Putamen (tissue), 1 donor: Measurements from ENCODE around the gene RAD51B.
A peak's percentile ranks its signal among the peaks of the same experiment; 100 is the strongest.
"Not testable (repeated sequence)": the region's sequence is repeated elsewhere in the genome, so short reads cannot be mapped to it uniquely, and the experiment has no call there.

Experiments used
- DNase-seq: peaks from one replicate; pipeline ENCODE4 v3.0.0-alpha.2; 2016; ENCODE audit warnings: low spot score

Gene RAD51B

GRCh38 chr14:68079941-68080697 is 260.5 kb downstream of the RAD51B start:
- DNase-seq: no peak

- DNase-seq: no peak
Observed at GRCh38 chr14:68081489-68081888, 261.9 kb downstream of the RAD51B start.

DNA sequence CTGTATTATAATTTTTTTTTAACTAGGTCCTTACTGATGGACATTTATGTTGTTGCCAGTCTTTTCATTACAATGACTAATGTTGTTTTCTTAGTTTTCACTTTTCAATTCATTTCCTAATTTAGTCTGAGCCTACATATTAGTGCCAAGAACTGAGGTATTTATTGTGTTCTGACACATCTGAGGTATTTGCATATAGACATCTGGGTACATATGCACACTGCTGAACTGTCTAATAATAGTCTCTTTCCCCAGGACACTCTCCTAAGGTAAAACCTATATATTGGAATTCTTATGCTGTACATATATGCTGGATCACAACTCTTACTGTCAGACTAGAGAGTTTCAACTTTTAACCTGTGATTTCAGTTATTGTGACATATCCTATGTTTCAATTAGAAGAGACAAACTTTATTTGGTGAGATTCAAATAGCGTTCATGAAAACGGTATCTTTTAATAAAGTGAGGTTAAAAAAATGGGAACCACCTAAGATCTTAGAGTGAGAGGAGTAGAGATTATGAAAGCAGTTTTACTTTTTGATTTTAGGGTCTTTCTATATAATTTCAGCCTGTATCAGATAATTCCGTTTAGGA is 263.2 kb downstream of the RAD51B start:
- no peak for DNase-seq

DNA sequence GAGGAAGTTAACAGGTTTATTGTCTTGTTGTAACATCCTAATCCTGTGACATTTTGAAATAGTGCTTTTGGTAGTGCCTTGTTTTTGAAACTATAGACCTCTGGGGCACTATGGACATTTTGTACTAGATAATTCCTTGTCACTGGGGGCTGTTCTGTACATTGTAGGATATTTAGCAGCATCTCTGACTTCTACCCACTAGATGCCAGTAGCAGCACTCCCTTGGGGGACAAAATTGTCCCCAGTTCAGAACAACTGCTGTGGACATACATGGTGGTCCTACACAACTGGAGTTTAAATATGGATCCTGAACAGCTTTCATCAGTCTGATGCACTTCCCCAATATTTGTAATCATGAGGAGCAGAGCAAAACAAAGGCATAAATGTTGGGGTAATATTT is 264.7 kb downstream of the RAD51B start:
- no peak for DNase-seq

DNA sequence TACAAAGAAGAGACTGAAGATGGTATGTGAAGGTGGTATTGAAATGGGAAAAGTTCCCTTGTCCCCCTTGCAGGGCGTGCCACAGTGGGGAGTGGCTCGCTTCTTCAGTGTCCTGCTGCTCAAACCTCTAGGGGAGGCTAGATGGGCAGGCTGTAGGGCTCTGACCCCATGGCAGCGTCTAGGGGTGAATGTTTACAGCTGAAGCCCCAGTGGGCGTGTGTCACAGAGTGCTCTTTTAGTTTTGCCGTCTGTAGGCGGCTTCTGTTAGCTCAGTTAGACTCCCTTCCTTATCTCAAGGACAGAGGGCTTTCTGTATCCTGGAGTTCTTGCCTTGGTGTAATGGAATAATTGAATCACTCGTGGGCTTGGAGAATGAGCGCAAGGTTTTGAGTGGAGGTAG is 266.2 kb downstream of the RAD51B start:
- no peak for DNase-seq

DNA sequence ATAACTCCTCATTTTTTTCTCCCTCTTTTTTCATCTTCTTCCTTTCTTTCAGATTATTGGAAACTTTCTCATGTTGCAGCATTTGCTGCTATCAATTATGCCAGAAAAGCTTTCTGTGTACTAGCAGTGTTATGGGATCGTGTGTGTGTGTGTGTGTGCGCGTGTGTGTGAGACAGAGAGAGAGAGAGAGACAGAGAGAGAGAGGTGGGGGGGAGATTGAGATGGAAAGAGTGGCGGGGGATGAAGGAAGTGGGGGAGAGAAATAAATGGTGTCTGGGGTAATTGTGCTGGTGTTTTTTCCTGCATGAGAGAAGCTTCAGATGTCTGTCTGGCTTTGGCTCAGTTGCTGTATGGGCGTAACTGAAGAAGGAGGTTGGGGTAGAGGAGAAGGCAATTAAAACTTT is 268.9 kb downstream of the RAD51B start:
- no peak for DNase-seq

GRCh38 chr14:68089146-68089731 is 269.7 kb downstream of the RAD51B start:
- DNase-seq: no peak

- DNase-seq: no peak
Observed at GRCh38 chr14:68094158-68094557, 274.6 kb downstream of the RAD51B start.

GRCh38 chr14:68094752-68095151 is 275.2 kb downstream of the RAD51B start:
- DNase-seq: no peak

GRCh38 chr14:68097727-68098126 is 278.1 kb downstream of the RAD51B start:
- no peak for DNase-seq

DNA sequence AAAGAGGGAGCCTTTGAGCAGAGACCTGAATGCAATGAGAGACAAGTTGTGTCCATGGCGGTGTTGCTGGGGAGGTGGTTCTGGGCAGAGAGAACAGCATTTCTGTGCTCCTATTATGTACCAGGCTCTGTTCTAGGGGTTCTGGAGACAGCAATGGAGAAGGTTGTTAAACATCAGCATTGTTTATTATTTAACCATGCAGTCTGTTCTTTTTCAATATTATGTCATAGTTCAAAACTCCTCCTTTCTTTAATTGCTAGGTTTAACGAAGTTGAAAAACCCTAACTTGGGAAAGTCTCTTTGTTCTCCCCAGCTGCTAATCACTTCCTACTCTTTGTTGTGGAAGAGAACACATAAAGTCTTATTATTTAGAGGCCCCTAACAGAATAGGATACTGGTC is 279.3 kb downstream of the RAD51B start:
- no peak for DNase-seq

GRCh38 chr14:68099495-68100045 is 280.0 kb downstream of the RAD51B start:
- DNase-seq: peak; percentile 66

DNA sequence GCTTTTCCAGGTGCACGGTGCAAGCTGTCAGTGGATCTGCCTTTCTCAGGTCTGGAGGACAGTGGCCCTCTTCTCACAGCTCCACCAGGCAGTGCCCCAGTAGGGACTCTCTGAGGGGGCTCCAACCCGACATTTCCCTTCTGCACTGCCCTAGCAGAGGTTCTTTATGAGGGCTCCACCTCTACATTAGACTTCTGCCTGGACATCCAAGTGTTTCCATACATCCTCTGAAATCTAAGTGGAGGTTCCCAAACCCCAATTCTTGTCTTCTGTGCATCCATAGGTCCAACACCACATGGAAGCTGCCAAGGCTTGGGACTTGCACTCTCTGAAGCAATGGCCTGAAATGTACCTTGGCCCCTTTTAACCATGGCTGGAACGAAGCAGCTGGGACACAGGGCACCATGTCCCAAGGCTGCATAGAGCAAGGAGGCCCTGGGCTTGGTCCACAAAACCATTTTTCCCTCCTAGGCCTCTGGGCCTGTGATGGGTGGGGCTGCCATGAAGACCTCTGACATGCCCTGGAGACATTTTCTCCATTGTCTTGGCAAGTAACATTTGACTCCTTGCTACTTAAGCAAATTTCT is 282.2 kb downstream of the RAD51B start:
- DNase-seq: not testable (repeated sequence)

DNA sequence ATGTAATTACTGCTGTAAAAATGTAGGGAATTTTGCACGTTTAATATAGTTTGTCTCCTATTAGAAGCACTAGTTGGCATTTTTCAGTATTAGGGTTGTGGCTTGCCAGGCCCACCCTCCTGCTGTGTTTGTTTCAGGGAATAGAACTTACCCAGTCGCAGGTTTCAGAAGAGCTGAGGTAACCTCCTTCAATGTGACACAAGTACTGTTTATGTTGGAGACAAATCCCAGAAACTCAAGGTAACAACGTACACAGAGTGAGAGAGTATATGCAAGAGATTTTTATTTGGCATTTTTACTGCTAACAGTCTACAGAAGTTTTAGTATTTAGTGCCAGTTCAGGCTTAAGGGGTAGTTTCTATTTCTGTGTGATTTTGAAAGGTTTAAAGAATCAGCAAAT is 284.3 kb downstream of the RAD51B start:
- DNase-seq: no peak

DNA sequence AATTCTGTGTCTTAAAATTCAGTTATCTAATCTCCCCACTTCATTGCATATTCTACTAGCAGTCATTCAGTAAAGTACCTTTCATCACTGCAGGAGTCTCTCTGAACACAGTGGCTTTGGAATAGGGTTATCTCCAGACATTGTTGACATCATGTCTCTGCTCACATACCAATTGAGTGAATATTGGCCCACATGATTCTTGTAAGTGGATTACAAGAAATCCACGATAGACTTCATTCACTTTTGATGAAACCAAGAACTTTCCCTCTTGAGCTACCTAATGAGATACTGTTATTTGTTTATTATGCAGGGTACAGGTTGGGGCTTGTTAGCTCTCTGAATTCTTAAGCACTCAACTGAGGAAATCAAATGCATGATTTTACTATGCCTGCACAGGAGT is 284.9 kb downstream of the RAD51B start:
- no peak for DNase-seq

GRCh38 chr14:68105816-68106215 is 286.2 kb downstream of the RAD51B start:
- DNase-seq: no peak

- DNase-seq: no peak
Observed at GRCh38 chr14:68106456-68106855, 286.9 kb downstream of the RAD51B start.

DNA sequence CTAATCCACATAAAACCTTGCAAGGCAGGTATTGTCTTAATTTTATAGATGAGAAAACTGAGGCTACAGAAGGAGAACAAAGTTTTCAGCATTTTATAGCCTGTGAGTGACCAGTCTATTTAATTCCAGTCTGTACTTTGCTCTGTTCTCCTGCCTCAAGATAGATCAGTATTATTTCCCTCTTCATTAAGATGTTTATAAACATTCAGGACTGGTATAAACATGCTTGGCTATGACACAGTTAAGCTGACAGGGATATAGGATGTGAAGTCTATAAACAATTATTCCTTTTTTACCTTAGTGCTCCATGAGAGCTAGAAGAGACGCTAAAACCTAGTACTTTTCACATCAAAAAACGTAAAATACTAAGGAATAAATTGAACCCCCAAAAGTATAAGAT is 287.3 kb downstream of the RAD51B start:
- DNase-seq: no peak

DNA sequence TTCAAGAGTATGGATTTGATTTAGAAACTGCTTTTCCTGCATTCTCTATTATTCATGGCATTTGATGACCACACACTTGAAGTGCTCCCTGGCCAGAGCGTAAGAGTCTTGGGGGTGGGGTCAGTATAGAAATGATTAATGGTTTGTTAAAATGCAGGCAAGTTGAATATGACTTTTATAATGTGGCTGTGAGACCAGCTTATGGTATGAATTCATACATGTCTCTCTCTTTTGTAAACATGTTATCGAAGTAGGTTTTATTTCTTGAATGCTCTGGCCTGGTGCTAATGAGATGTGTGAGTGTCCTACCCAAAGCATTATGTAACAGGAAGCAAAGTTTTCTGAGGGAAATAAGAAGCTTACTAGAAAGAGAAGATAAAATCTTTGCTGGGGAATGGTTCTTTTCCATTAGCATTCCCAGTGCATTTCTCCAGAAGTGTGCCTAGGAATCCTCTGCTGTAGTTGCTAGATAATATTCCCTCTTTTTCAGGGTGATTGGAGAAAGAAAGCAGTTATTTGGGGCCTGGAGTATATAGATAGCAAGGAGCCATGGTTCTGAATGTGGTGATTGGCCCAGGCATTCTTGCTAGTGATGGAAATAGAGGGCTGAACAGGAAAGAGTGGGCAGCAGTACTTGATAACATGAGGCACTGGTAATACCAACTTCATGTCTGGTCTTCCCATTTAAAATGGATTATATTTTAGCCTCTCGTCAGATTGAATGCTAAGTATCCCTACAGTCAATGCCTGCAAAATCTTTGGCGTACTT is 289.7 kb downstream of the RAD51B start:
- no peak for DNase-seq

DNA sequence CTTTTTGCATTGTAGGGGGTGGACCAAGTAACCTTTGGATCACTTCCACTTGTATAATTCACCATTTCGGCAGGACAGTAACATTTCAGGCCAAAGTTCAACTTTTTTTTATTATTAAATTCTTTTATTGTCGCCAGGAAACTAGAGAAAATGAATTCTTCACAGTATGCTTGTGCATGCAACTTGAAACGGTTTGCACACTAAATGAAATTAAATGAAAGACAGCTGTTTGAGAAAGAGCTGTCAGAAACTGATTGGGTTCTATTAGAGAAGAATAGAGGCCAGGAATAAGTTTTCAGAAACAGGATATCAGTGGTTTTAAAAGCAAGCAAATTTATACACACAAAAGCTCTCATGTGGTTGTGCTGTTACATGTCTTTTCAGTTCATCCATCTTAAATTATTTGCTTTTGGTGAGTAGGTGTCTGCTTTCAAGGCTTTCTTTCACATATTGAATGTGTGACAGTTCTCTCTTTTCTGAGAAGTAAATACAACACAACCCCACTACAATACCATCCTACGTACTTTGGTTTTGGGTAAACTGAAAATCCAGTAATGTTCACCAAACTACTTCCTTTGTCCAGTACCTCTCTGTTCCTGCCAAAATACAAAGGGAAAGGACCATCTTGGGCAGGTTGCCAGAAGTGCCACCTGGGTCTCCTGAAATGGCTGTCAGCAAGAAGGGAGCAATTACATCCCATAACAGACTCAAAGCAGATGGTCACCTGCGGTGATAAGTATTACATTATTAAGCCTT is 291.7 kb downstream of the RAD51B start:
- DNase-seq: no peak

DNA sequence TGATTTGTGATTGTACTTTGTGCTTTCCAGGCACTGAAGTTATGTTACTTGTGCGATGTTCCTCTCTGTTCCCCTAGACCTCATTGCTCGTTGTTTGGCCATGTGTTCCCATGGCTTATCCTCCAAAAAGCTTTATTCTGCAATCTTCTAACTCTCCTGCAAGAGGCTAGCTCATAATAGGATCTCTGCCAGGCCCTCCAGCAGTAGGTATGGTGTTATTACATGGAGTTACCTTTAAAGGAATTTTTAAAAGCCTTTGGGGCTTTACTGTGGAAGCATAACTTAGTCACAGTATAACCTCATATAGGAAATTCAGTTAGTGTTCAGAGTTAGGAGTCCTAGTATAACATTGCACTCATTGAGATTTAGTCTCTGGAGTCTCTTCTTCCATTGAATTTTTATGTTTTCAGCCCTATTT is 292.3 kb downstream of the RAD51B start:
- no peak for DNase-seq
